Stomach smooth muscle (tissue), 2 donors: ENCODE results near the gene FOXB1.

Source experiments
- H3K27ac ChIP-seq: one replicate; pipeline ENCODE4 v1.7.0; 2013; ENCODE audit warnings: mild to moderate bottlenecking, low read length, inconsistent platforms
- H3K27me3 ChIP-seq, 2 donors: one replicate each; pipeline ENCODE4 v1.7.0; 2013; ENCODE audit warnings: low read length in 2 of 2; ENCODE audit not compliant: insufficient read depth in 2 of 2, control insufficient read depth in 1 of 2
- H3K36me3 ChIP-seq, 2 donors: one replicate each; pipeline ENCODE4 v1.7.0; 2013; ENCODE audit warnings: low read length in 2 of 2; ENCODE audit not compliant: control insufficient read depth in 2 of 2, insufficient read depth in 2 of 2
- H3K4me1 ChIP-seq: one replicate; pipeline ENCODE4 v1.7.0; 2013; ENCODE audit warnings: low read length; ENCODE audit not compliant: control insufficient read depth, insufficient read depth
- H3K4me3 ChIP-seq, 2 donors: one replicate each; pipeline ENCODE4 v1.7.0; 2013; ENCODE audit warnings: low read length in 2 of 2
- H3K9ac ChIP-seq, 2 donors: one replicate each; pipeline ENCODE4 v1.7.0; 2013; ENCODE audit warnings: low read length in 2 of 2, mild to moderate bottlenecking in 1 of 2
- H3K9me3 ChIP-seq, 2 donors: one replicate each; pipeline ENCODE4 v1.7.0; 2013; ENCODE audit warnings: low read length in 2 of 2; ENCODE audit not compliant: control insufficient read depth in 2 of 2
- donor health status: healthy.
- donor health status: Pancreatic carcinoma.

FOXB1 gene

GRCh38 chr15:60005352-60006202, 1.5 kb downstream of the FOXB1 start:
- Histone ChIP-seq H3K9ac (no peak overlapping the region), H3K27ac (no peak overlapping the region), H3K27me3 (peaks cover 74 to 95% of the 10 kb centered on the region in 2 donors), H3K9me3 (no peaks in the 10 kb centered on the region), H3K4me3 (peak overlapping the region; percentile 60 to 72), H3K36me3 (no peaks in the 10 kb centered on the region), H3K4me1 (peaks cover 29% of the 10 kb centered on the region)

- Histone ChIP-seq H3K9ac (no peak overlapping the region), H3K4me1 (peaks cover 29% of the 10 kb centered on the region), H3K4me3 (peak overlapping the region; percentile 60 to 72), H3K27me3 (peaks cover 67 to 95% of the 10 kb centered on the region in 2 donors), H3K9me3 (no peaks in the 10 kb centered on the region), H3K27ac (no peak overlapping the region), H3K36me3 (no peaks in the 10 kb centered on the region)
Measured at GRCh38 chr15:60006203-60006862, 2.2 kb downstream of the FOXB1 start.

- no peaks in the 10 kb centered on the region for H3K9me3 ChIP-seq
- H3K36me3 ChIP-seq: no peaks in the 10 kb centered on the region
- peak overlapping the region in 1 of 2 donors; percentile 72 for H3K4me3 ChIP-seq
- H3K4me1 ChIP-seq: peaks cover 29% of the 10 kb centered on the region
- peaks cover 62 to 95% of the 10 kb centered on the region in 2 donors for H3K27me3 ChIP-seq
- H3K27ac ChIP-seq: no peak overlapping the region
- no peak overlapping the region for H3K9ac ChIP-seq
Measured at GRCh38 chr15:60006873-60007272, 2.8 kb downstream of the FOXB1 start.

GRCh38 chr15:60009124-60009960, 5.2 kb downstream of the FOXB1 start:
- H3K36me3 ChIP-seq: no peaks in the 10 kb centered on the region
- peaks cover 39 to 74% of the 10 kb centered on the region in 2 donors for H3K27me3 ChIP-seq
- H3K4me3 ChIP-seq: no peak overlapping the region
- no peak overlapping the region for H3K9ac ChIP-seq
- H3K4me1 ChIP-seq: peaks cover 22% of the 10 kb centered on the region
- H3K27ac ChIP-seq: no peak overlapping the region
- H3K9me3 ChIP-seq: no peaks in the 10 kb centered on the region

- H3K27me3 ChIP-seq: peaks cover 31 to 66% of the 10 kb centered on the region in 2 donors
- no peak overlapping the region for H3K27ac ChIP-seq
- no peaks in the 10 kb centered on the region for H3K9me3 ChIP-seq
- H3K4me3 ChIP-seq: no peak overlapping the region
- no peaks in the 10 kb centered on the region for H3K36me3 ChIP-seq
- no peak overlapping the region for H3K9ac ChIP-seq
- H3K4me1 ChIP-seq: peaks cover 14% of the 10 kb centered on the region
Measured at GRCh38 chr15:60009980-60010732, 6.0 kb downstream of the FOXB1 start.

- no peaks in the 10 kb centered on the region for H3K36me3 ChIP-seq
- H3K9me3 ChIP-seq: no peaks in the 10 kb centered on the region
- H3K4me3 ChIP-seq: no peak overlapping the region
- no peak overlapping the region for H3K27ac ChIP-seq
- H3K9ac ChIP-seq: no peak overlapping the region
- H3K4me1 ChIP-seq: peaks cover 7% of the 10 kb centered on the region
- H3K27me3 ChIP-seq: peaks cover 24 to 59% of the 10 kb centered on the region in 2 donors
Measured at GRCh38 chr15:60010858-60011257, 6.7 kb downstream of the FOXB1 start.

- H3K36me3 ChIP-seq: no peaks in the 10 kb centered on the region
- no peaks in the 10 kb centered on the region for H3K9me3 ChIP-seq
- H3K4me1 ChIP-seq: no peaks in the 10 kb centered on the region
- H3K9ac ChIP-seq: no peak overlapping the region
- peaks cover 13 to 46% of the 10 kb centered on the region in 2 donors for H3K27me3 ChIP-seq
- H3K27ac ChIP-seq: no peak overlapping the region
- no peak overlapping the region for H3K4me3 ChIP-seq
Measured at GRCh38 chr15:60012695-60013094, 8.6 kb downstream of the FOXB1 start.

GRCh38 chr15:60017538-60018520, 13.7 kb downstream of the FOXB1 start:
- Histone ChIP-seq H3K36me3 (no peaks in the 10 kb centered on the region), H3K4me1 (no peaks in the 10 kb centered on the region), H3K27ac (no peak overlapping the region), H3K27me3 (peaks cover 5 to 12% of the 10 kb centered on the region in 2 donors), H3K9ac (no peak overlapping the region), H3K9me3 (no peaks in the 10 kb centered on the region), H3K4me3 (no peak overlapping the region)

- Histone ChIP-seq H3K9me3 (no peaks in the 10 kb centered on the region), H3K9ac (no peak overlapping the region), H3K4me3 (no peak overlapping the region), H3K4me1 (no peaks in the 10 kb centered on the region), H3K27ac (no peak overlapping the region), H3K27me3 (peaks cover 6 to 12% of the 10 kb centered on the region in 2 donors), H3K36me3 (no peaks in the 10 kb centered on the region)
Measured at GRCh38 chr15:60020736-60021135, 16.6 kb downstream of the FOXB1 start.
